H9 (cell line): ENCODE measurements around the gene DISC1. TPM values are rescaled to one million over a fixed set of nuclear protein-coding genes. Genes with fewer than 3 reads are reported as not detected.

ENCODE experiments used
- DNase-seq: peaks from one replicate; pipeline ENCODE4 v3.0.0-alpha.2; 2017
- H2AFZ ChIP-seq: one replicate; pipeline ENCODE4 v1.6.1; 2013; ENCODE audit warnings: mild to moderate bottlenecking, low read length, control low read depth, moderate library complexity
- H2AK5ac ChIP-seq: 2 replicates; pipeline ENCODE4 v1.6.1; 2013; ENCODE audit warnings: low read length, control low read depth, mixed read lengths; ENCODE audit not compliant: insufficient read length
- H2BK120ac ChIP-seq: one replicate; pipeline ENCODE4 v1.6.1; 2013; ENCODE audit warnings: low read depth, mild to moderate bottlenecking, low read length, control low read depth, inconsistent platforms; ENCODE audit not compliant: poor library complexity, severe bottlenecking
- H2BK12ac ChIP-seq: 2 replicates; pipeline ENCODE4 v1.6.1; 2013; ENCODE audit warnings: low read length, control low read depth, mixed read lengths, low read depth; ENCODE audit not compliant: insufficient read length
- H2BK15ac ChIP-seq: 2 replicates; pipeline ENCODE4 v1.6.1; 2013; ENCODE audit warnings: low read depth, low read length, control low read depth
- H2BK20ac ChIP-seq: one replicate; pipeline ENCODE4 v1.6.1; 2013; ENCODE audit warnings: low read depth, mild to moderate bottlenecking, low read length, control low read depth, inconsistent platforms; ENCODE audit not compliant: poor library complexity, severe bottlenecking
- H2BK5ac ChIP-seq: 2 replicates; pipeline ENCODE4 v1.6.1; 2013; ENCODE audit warnings: low read length, control low read depth, mixed read lengths; ENCODE audit not compliant: insufficient read length
- H3K14ac ChIP-seq: 2 replicates; pipeline ENCODE4 v1.6.1; 2013; ENCODE audit warnings: low read length, control low read depth; ENCODE audit not compliant: insufficient read depth
- H3K18ac ChIP-seq: 2 replicates; pipeline ENCODE4 v1.6.1; 2013; ENCODE audit warnings: low read depth, mild to moderate bottlenecking, mixed read lengths, low read length, control low read depth; ENCODE audit not compliant: insufficient read length
- H3K23ac ChIP-seq: 2 replicates; pipeline ENCODE4 v1.6.1; 2013; ENCODE audit warnings: low read length, control low read depth, mixed read lengths, low read depth; ENCODE audit not compliant: insufficient read length
- H3K23me2 ChIP-seq: 2 replicates; pipeline ENCODE4 v1.6.1; 2013; ENCODE audit warnings: low read depth, mild to moderate bottlenecking, mixed read lengths, low read length, control low read depth; ENCODE audit not compliant: insufficient read length, poor library complexity, severe bottlenecking
- H3K27ac ChIP-seq: 2 replicates; pipeline ENCODE4 v1.5.1; 2013; ENCODE audit warnings: low read length, control low read depth, mixed read lengths, low read depth; ENCODE audit not compliant: insufficient read length
- H3K27me3 ChIP-seq: 2 replicates; pipeline ENCODE4 v1.6.1; 2013; ENCODE audit warnings: low read length, control low read depth, inconsistent platforms; ENCODE audit not compliant: insufficient read depth
- H3K4ac ChIP-seq: 2 replicates; pipeline ENCODE4 v1.6.1; 2013; ENCODE audit warnings: low read depth, mild to moderate bottlenecking, control low read depth, inconsistent platforms, low read length, moderate library complexity
- H3K4me1 ChIP-seq: 2 replicates; pipeline ENCODE4 v1.6.1; 2013; ENCODE audit warnings: low read length, control low read depth, inconsistent platforms; ENCODE audit not compliant: insufficient read depth
- H3K4me2 ChIP-seq: 2 replicates; pipeline ENCODE4 v1.6.1; 2013; ENCODE audit warnings: low read length, control low read depth, mixed read lengths; ENCODE audit not compliant: insufficient read length, insufficient read depth
- H3K56ac ChIP-seq: 2 replicates; pipeline ENCODE4 v1.6.1; 2013; ENCODE audit warnings: low read depth, mild to moderate bottlenecking, mixed read lengths, low read length, control low read depth; ENCODE audit not compliant: insufficient read length
- H3K79me1 ChIP-seq: 2 replicates; pipeline ENCODE4 v1.6.1; 2013; ENCODE audit warnings: low read depth, mild to moderate bottlenecking, moderate library complexity, low read length, control low read depth, inconsistent platforms; ENCODE audit not compliant: insufficient read depth, poor library complexity, severe bottlenecking
- H3K79me2 ChIP-seq: 2 replicates; pipeline ENCODE4 v1.6.1; 2013; ENCODE audit warnings: low read length, control low read depth, inconsistent platforms; ENCODE audit not compliant: insufficient read depth
- H3K9ac ChIP-seq: 2 replicates; pipeline ENCODE4 v1.6.1; 2013; ENCODE audit warnings: low read length, control low read depth, mixed read lengths; ENCODE audit not compliant: insufficient read length; ENCODE audit errors: extremely low read depth
- H3K9me3 ChIP-seq: one replicate; pipeline ENCODE4 v1.6.1; 2013; ENCODE audit warnings: low read depth, low read length, inconsistent platforms; ENCODE audit not compliant: control insufficient read depth
- H3T11ph ChIP-seq: one replicate; pipeline ENCODE4 v1.6.1; 2013; ENCODE audit warnings: mild to moderate bottlenecking, low read length, control low read depth, inconsistent platforms
- H4K20me1 ChIP-seq: one replicate; pipeline ENCODE4 v1.6.1; 2013; ENCODE audit not compliant: control insufficient read depth, insufficient read length, insufficient read depth
- H4K5ac ChIP-seq: 2 replicates; pipeline ENCODE4 v1.6.1; 2013; ENCODE audit warnings: low read depth, mild to moderate bottlenecking, mixed read lengths, low read length, control low read depth; ENCODE audit not compliant: insufficient read length
- H4K8ac ChIP-seq: replicated peaks from 2 replicates; pipeline ENCODE4 v1.6.1; 2013; ENCODE audit warnings: low read length, control low read depth, mixed read lengths, low read depth; ENCODE audit not compliant: insufficient read length
- H4K91ac ChIP-seq: 2 replicates; pipeline ENCODE4 v1.6.1; 2013; ENCODE audit warnings: low read depth, mild to moderate bottlenecking, moderate library complexity, mixed read lengths, low read length, control low read depth; ENCODE audit not compliant: insufficient read length
- H3K27ac Mint-ChIP-seq, 3 experiments: 2 replicates in 2 of 3; 3 replicates in 1 of 3; pipeline ENCODE4 v1.8.0; 2020 to 2021; ENCODE audit warnings: mixed read lengths in 3 of 3, mild to moderate bottlenecking in 1 of 3, moderate library complexity in 1 of 3
- H3K27me3 Mint-ChIP-seq: 2 replicates; pipeline ENCODE4 v1.8.0; 2021; ENCODE audit warnings: low read depth, mild to moderate bottlenecking, moderate library complexity, mixed read lengths
- H3K36me3 Mint-ChIP-seq, 3 experiments: 2 replicates in 2 of 3; 3 replicates in 1 of 3; pipeline ENCODE4 v1.8.0; 2020 to 2021; ENCODE audit warnings: low read depth in 3 of 3, mixed read lengths in 3 of 3; ENCODE audit not compliant: insufficient read depth in 1 of 3
- H3K4me1 Mint-ChIP-seq, 2 experiments: 2 replicates each; pipeline ENCODE4 v1.8.0; 2020; ENCODE audit warnings: mixed read lengths in 2 of 2
- H3K4me3 Mint-ChIP-seq, 2 experiments: 2 replicates in 1 of 2; 3 replicates in 1 of 2; pipeline ENCODE4 v1.8.0; 2020 to 2021; ENCODE audit warnings: mild to moderate bottlenecking in 2 of 2, mixed read lengths in 2 of 2, moderate library complexity in 1 of 2
- H3K9me3 Mint-ChIP-seq, 2 experiments: 2 replicates in 1 of 2; 3 replicates in 1 of 2; pipeline ENCODE4 v1.8.0; 2020; ENCODE audit warnings: mild to moderate bottlenecking in 2 of 2, mixed read lengths in 2 of 2, moderate library complexity in 1 of 2
- CTCF ChIP-seq: fragments of 200-600 bp; sonication (generic); conservative IDR thresholded peaks from 3 replicates; pipeline ENCODE4 v1.8.0; 2021; ENCODE audit warnings: antibody characterized with exemption, mild to moderate bottlenecking
- WGBS: extraction: QIAGEN DNeasy Blood & Tissue Kit; methylation state at CpG from one replicate; pipeline ENCODE4 v1.1.7; 2013; ENCODE audit warnings: missing lambda C conversion rate, low lambda C conversion rate, mixed read lengths; ENCODE audit not compliant: insufficient read length; ENCODE audit errors: extremely low coverage; 5-methylcytosine and 5-hydroxymethylcytosine counted together
- total RNA-seq: library from RNA; stranded (reverse); gene quantifications from 2 replicates; pipeline ENCODE4 v1.2.1, GENCODE V29; 2021

The DISC1 gene
- total RNA-seq, 1 experiment from 2014 or later: 2.5 TPM

- Histone ChIP-seq H3K23ac (no peak overlapping the region), H2BK20ac (no peak overlapping the region), H3K4me2 (no peak overlapping the region), H3T11ph (no peak overlapping the region), H2BK15ac (no peak overlapping the region), H3K9ac (no peak overlapping the region), H2AFZ (no peak overlapping the region), H3K27ac (no peak overlapping the region), H2AK5ac (no peak overlapping the region), H3K27me3 (no peaks in the 10 kb centered on the region), H3K4me1 (no peaks in the 10 kb centered on the region), H3K9me3 (no peaks in the 10 kb centered on the region), H3K56ac (no peak overlapping the region), H4K20me1 (no peaks in the 10 kb centered on the region), H3K4ac (no peak overlapping the region), H2BK12ac (no peak overlapping the region), H4K91ac (no peak overlapping the region), H4K8ac (no peak overlapping the region), H3K14ac (no peak overlapping the region), H3K18ac (no peak overlapping the region), H3K79me2 (no peaks in the 10 kb centered on the region), H2BK5ac (no peak overlapping the region), H3K23me2 (no peaks in the 10 kb centered on the region), H3K79me1 (no peaks in the 10 kb centered on the region), H4K5ac (no peak overlapping the region), H2BK120ac (no peak overlapping the region)
- H3K27me3 Mint-ChIP-seq: no peaks in the 10 kb centered on the region; the same call in none of the 2 replicates
- H3K36me3 Mint-ChIP-seq: peaks cover 0 to under 1% (median 0%) of the 10 kb centered on the region in 3 experiments; a peak in 1 of 7 replicates
- DNase-seq: no peak
- H3K4me3 Mint-ChIP-seq: no peak overlapping the region
- no CpG with 5 or more reads among the region's 1 CpG for WGBS
- peaks cover under 1% of the 10 kb centered on the region in 2 experiments; a peak in 2 of 5 replicates for H3K9me3 Mint-ChIP-seq
- TF ChIP-seq CTCF: no peak
- H3K27ac Mint-ChIP-seq: no peak overlapping the region
- no peaks in the 10 kb centered on the region for H3K4me1 Mint-ChIP-seq
Observed at GRCh38 chr1:231972111-231972445, 345.5 kb downstream of the DISC1 start.
